LNCAP (cell line): ENCODE results near the gene CD81.

Experiments
- CTCF ChIP-seq: fragments of 450-650 bp; IDR thresholded peaks from 2 replicates; pipeline ENCODE4 v1.5.1; 2017; ENCODE audit warnings: mild to moderate bottlenecking

CD81 gene

GRCh38 chr11:2406451-2406850, 29.3 kb downstream of the CD81 start:
- no peak for TF ChIP-seq CTCF

- TF ChIP-seq CTCF = no peak
Observed at GRCh38 chr11:2406878-2407410, 29.8 kb downstream of the CD81 start.

- TF ChIP-seq CTCF = no peak
Observed at GRCh38 chr11:2408671-2409070, 31.6 kb downstream of the CD81 start.

- no peak for TF ChIP-seq CTCF
Observed at GRCh38 chr11:2409126-2409525, 32.0 kb downstream of the CD81 start.

- TF ChIP-seq CTCF = no peak
Observed at GRCh38 chr11:2409611-2410468, 32.7 kb downstream of the CD81 start.

- TF ChIP-seq CTCF = no peak
Observed at GRCh38 chr11:2410616-2411015, 33.5 kb downstream of the CD81 start.

GRCh38 chr11:2411446-2412305, 34.6 kb downstream of the CD81 start:
- TF ChIP-seq CTCF = no peak
